ENCODE results near the gene GALNTL6.

Gene GALNTL6

DNA sequence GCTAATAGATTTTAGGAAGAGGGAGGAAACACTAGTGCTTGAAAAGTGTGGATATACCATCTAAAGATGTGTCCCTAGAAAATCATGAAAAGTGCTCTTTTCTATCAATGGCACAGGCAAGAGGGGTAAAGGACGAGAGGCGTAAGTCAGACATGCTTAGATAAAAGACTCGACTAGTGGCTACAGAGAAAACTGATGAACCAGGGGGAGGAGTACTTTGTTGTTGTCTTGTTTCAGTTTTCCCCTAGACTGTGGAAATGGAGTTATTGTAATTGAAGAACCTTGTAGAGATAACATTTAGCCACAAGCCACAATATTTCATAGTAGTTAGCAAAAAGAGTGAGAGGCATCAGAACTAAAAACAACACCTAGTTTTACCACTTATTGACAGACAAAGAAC lies 21.4 kb downstream of the GALNTL6 start:
- ChIA-PET CTCF (interaction anchor here (0.6 kb wide), 1 partner anchor 11 kb away, joined by 3 read pairs; no protein-coding TSS in a partner anchor), POLR2A (no interaction called here)
- DNase-seq (ENCODE audit: extremely low spot score), result no peak
- TF ChIP-seq SP1 (IDR thresholded peaks at IDR 0.05), result no peak
- TF ChIP-seq FOXA1 (IDR thresholded peaks at IDR 0.05), result no peak
- no peak for TF ChIP-seq CTBP1 (IDR thresholded peaks at IDR 0.05; ENCODE audit: borderline replicate concordance)
- TF ChIP-seq FOXM1 (IDR thresholded peaks at IDR 0.05; ENCODE audit: borderline replicate concordance), result no peak
- TF ChIP-seq LEF1 (IDR thresholded peaks at IDR 0.05; ENCODE audit: borderline replicate concordance), result no peak
- TF ChIP-seq ZNF384 (IDR thresholded peaks at IDR 0.05), result no peak
- TF ChIP-seq HDGF (IDR thresholded peaks at IDR 0.05; ENCODE audit: borderline replicate concordance), result no peak
- TF ChIP-seq SUZ12 (IDR thresholded peaks at IDR 0.05), result no peak
- no peak for TF ChIP-seq NFRKB (IDR thresholded peaks at IDR 0.05)
- no peak for TF ChIP-seq TARDBP (IDR thresholded peaks at IDR 0.05)

DNA sequence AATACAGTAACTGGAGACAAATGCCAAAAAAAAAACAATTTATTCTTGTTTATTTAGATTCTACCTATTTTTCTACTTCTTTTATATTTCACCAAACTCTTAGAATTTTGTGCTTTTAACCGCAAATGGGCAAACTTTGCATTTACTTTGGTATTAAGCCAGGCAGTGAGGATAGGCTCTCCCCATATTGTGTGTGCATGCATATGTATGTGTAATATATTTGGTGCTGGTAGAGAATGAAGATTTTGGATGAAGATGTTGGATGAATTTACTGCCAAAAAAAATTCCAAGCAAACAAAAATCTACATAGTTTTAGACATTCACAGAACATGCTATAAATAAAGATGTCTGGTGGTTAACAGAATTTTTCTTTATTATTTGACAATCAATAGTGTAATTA lies 30.3 kb downstream of the GALNTL6 start:
- no peak for DNase-seq (ENCODE audit: extremely low spot score)
- TF ChIP-seq TARDBP (IDR thresholded peaks at IDR 0.05) (no peak), NFRKB (IDR thresholded peaks at IDR 0.05) (no peak), SUZ12 (IDR thresholded peaks at IDR 0.05) (no peak), SP1 (IDR thresholded peaks at IDR 0.05) (no peak), ZNF384 (IDR thresholded peaks at IDR 0.05) (no peak), ELF4 (IDR thresholded peaks at IDR 0.05) (no peak), HDGF (IDR thresholded peaks at IDR 0.05; ENCODE audit: borderline replicate concordance) (no peak), BHLHE40 (IDR thresholded peaks at IDR 0.05; ENCODE audit: borderline replicate concordance) (no peak), FOXA1 (IDR thresholded peaks at IDR 0.05) (no peak), CTBP1 (IDR thresholded peaks at IDR 0.05; ENCODE audit: borderline replicate concordance) (no peak), FOXK2 (IDR thresholded peaks at IDR 0.05) (no peak), L3MBTL2 (conservative IDR thresholded peaks at IDR 0.05) (no peak), FOXM1 (IDR thresholded peaks at IDR 0.05; ENCODE audit: borderline replicate concordance) (no peak), ARNT (IDR thresholded peaks at IDR 0.05) (no peak), LEF1 (IDR thresholded peaks at IDR 0.05; ENCODE audit: borderline replicate concordance) (no peak)
- TF ChIP-seq, protein P1, sequence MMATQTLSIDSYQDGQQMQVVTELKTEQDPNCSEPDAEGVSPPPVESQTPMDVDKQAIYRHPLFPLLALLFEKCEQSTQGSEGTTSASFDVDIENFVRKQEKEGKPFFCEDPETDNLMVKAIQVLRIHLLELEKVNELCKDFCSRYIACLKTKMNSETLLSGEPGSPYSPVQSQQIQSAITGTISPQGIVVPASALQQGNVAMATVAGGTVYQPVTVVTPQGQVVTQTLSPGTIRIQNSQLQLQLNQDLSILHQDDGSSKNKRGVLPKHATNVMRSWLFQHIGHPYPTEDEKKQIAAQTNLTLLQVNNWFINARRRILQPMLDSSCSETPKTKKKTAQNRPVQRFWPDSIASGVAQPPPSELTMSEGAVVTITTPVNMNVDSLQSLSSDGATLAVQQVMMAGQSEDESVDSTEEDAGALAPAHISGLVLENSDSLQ (IDR thresholded peaks at IDR 0.05), result no peak
- POLR2A ChIA-PET, result no interaction called here
- CTCF ChIA-PET, result no interaction called here

DNA sequence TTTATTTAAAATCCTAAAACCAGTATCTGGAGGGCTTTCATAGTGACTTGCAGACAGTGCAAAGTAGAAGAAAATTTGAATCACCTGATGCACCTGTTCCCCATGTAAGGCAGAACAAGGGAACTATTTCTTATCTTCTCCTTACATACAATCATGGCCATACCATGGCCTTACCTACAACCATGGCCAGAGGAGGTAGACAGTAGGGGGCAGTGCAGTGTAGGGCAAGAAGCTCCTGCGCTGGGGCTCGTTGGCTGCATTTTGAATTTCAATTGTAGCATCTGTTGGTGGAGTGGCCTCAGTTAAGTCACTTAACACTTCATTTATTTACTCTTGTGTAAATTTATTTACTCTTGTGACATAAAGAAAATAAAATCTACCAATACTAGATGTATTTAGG lies 33.0 kb downstream of the GALNTL6 start:
- TF ChIP-seq, protein P1 (IDR thresholded peaks at IDR 0.05), result no peak
- TF ChIP-seq CTBP1 (IDR thresholded peaks at IDR 0.05; ENCODE audit: borderline replicate concordance) (no peak), FOXK2 (IDR thresholded peaks at IDR 0.05) (no peak), SP1 (IDR thresholded peaks at IDR 0.05) (no peak), SUZ12 (IDR thresholded peaks at IDR 0.05) (no peak), HDGF (IDR thresholded peaks at IDR 0.05; ENCODE audit: borderline replicate concordance) (no peak), ELF4 (IDR thresholded peaks at IDR 0.05) (no peak), ZNF384 (IDR thresholded peaks at IDR 0.05) (no peak), LEF1 (IDR thresholded peaks at IDR 0.05; ENCODE audit: borderline replicate concordance) (no peak), TARDBP (IDR thresholded peaks at IDR 0.05) (no peak), ARNT (IDR thresholded peaks at IDR 0.05) (no peak), FOXA1 (IDR thresholded peaks at IDR 0.05) (no peak), NFRKB (IDR thresholded peaks at IDR 0.05) (no peak), L3MBTL2 (conservative IDR thresholded peaks at IDR 0.05) (no peak), BHLHE40 (IDR thresholded peaks at IDR 0.05; ENCODE audit: borderline replicate concordance) (no peak)
- CTCF ChIA-PET, result no interaction called here
- DNase-seq (ENCODE audit: extremely low spot score), result peak; percentile 56
- POLR2A ChIA-PET, result no interaction called here

DNA sequence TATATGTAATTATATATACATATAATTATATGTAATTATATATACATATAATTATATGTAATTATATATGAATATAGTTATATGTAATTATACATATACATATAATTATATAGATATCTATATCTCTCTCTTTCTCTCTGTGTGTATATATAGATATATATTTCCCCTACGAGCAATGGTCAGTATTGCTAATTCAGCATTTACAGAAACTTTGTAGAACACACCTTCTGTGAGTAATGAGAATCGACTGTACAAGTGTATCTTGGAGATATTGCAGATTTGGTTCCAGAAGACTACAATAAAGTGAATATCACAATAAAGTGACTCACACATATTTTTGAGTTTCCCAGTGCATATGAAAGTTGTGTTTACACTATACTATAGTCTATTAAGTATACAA lies 33.7 kb downstream of the GALNTL6 start:
- TF ChIP-seq FOXM1 (IDR thresholded peaks at IDR 0.05; ENCODE audit: borderline replicate concordance) (no peak), ZNF384 (IDR thresholded peaks at IDR 0.05) (no peak), L3MBTL2 (conservative IDR thresholded peaks at IDR 0.05) (no peak), BHLHE40 (IDR thresholded peaks at IDR 0.05; ENCODE audit: borderline replicate concordance) (no peak), CTBP1 (IDR thresholded peaks at IDR 0.05; ENCODE audit: borderline replicate concordance) (no peak), FOXA1 (IDR thresholded peaks at IDR 0.05) (no peak), NFRKB (IDR thresholded peaks at IDR 0.05) (no peak), SUZ12 (IDR thresholded peaks at IDR 0.05) (no peak), HDGF (IDR thresholded peaks at IDR 0.05; ENCODE audit: borderline replicate concordance) (no peak), ELF4 (IDR thresholded peaks at IDR 0.05) (no peak)
- TF ChIP-seq, protein P1 (IDR thresholded peaks at IDR 0.05), result no peak
- POLR2A ChIA-PET, result no interaction called here
- DNase-seq (ENCODE audit: extremely low spot score), result no peak
- CTCF ChIA-PET, result no interaction called here

DNA sequence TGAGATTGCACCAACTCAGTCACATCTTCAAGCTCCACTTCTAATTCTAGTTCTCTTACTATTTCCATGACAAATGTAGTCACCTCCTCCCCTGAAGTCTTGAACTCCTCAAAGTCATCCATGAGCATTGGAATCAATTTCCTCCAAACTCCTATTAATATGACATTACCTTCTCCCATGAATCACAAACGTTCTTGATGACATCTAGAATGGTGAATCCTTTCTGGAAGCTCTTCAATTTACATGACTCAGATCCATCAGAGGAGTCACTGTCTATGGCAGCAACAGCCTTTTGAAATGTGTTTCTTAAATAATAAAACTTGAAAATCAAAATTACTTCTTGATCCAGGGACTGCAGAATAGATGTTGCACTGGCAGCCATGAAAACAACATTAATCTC lies 34.5 kb downstream of the GALNTL6 start:
- POLR2A ChIA-PET, result no interaction called here
- DNase-seq (ENCODE audit: extremely low spot score), result no peak
- TF ChIP-seq SUZ12 (IDR thresholded peaks at IDR 0.05), result no peak
- TF ChIP-seq ELF4 (IDR thresholded peaks at IDR 0.05), result no peak
- TF ChIP-seq FOXK2 (IDR thresholded peaks at IDR 0.05), result no peak
- TF ChIP-seq TARDBP (IDR thresholded peaks at IDR 0.05), result no peak
- TF ChIP-seq, protein P1 (IDR thresholded peaks at IDR 0.05), result no peak
- TF ChIP-seq NFRKB (IDR thresholded peaks at IDR 0.05), result no peak
- TF ChIP-seq SP1 (IDR thresholded peaks at IDR 0.05), result no peak
- TF ChIP-seq HDGF (IDR thresholded peaks at IDR 0.05; ENCODE audit: borderline replicate concordance), result no peak
- no peak for TF ChIP-seq ZNF384 (IDR thresholded peaks at IDR 0.05)
- TF ChIP-seq BHLHE40 (IDR thresholded peaks at IDR 0.05; ENCODE audit: borderline replicate concordance), result no peak
- no peak for TF ChIP-seq L3MBTL2 (conservative IDR thresholded peaks at IDR 0.05)
- TF ChIP-seq FOXM1 (IDR thresholded peaks at IDR 0.05; ENCODE audit: borderline replicate concordance), result no peak
- CTCF ChIA-PET, result no interaction called here
